Epithelial cell of esophagus (primary cell): ENCODE measurements around the gene PREX1.

Experiments used
- DNase-seq: peaks from one replicate; pipeline ENCODE4 v3.0.0; 2010; ENCODE audit warnings: low read depth
- H3K4me3 ChIP-seq: 2 replicates; pipeline ENCODE4 v1.5.1; 2011; ENCODE audit warnings: mild to moderate bottlenecking, low read length, control low read depth
- TF ChIP-seq, protein P1 (sequence below): IDR thresholded peaks from 2 replicates; pipeline ENCODE4 v1.5.1; 2011; ENCODE audit warnings: low read depth, mild to moderate bottlenecking, low read length, control low read depth, inconsistent platforms; ENCODE audit not compliant: insufficient read depth; ENCODE audit errors: missing control alignments

Gene PREX1

GRCh38 chr20:48852609-48853008, 24.8 kb upstream of the PREX1 start:
- no peak for DNase-seq
- H3K4me3 ChIP-seq: no peak overlapping the region
- TF ChIP-seq, protein P1, sequence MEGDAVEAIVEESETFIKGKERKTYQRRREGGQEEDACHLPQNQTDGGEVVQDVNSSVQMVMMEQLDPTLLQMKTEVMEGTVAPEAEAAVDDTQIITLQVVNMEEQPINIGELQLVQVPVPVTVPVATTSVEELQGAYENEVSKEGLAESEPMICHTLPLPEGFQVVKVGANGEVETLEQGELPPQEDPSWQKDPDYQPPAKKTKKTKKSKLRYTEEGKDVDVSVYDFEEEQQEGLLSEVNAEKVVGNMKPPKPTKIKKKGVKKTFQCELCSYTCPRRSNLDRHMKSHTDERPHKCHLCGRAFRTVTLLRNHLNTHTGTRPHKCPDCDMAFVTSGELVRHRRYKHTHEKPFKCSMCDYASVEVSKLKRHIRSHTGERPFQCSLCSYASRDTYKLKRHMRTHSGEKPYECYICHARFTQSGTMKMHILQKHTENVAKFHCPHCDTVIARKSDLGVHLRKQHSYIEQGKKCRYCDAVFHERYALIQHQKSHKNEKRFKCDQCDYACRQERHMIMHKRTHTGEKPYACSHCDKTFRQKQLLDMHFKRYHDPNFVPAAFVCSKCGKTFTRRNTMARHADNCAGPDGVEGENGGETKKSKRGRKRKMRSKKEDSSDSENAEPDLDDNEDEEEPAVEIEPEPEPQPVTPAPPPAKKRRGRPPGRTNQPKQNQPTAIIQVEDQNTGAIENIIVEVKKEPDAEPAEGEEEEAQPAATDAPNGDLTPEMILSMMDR: no peak

DNA sequence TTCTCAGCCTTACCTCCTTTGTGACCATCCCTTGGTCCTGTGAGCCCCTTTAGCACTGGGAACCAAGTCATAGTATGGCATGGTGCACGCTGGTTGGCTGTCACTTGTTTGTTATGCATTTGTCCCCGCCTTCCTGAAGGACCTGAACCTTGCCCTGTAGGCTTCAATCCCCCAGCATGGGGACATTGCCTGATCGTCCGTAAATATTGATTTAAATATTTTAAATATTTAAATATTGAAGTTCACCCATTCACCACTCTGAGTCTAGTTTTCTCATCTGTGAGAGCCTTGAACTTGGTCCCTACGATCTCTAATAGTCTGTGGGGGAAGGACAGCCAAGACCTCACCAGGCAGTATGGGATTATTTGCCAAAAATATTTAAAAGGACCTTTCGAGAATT, 23.8 kb upstream of the PREX1 start:
- TF ChIP-seq, protein P1: no peak
- DNase-seq: no peak
- H3K4me3 ChIP-seq: no peak overlapping the region

- no peak overlapping the region for H3K4me3 ChIP-seq
- TF ChIP-seq, protein P1: no peak
- DNase-seq: no peak
Observed at GRCh38 chr20:48850977-48851299, 23.1 kb upstream of the PREX1 start.

GRCh38 chr20:48850257-48850976, 22.6 kb upstream of the PREX1 start:
- no peak overlapping the region for H3K4me3 ChIP-seq
- TF ChIP-seq, protein P1: no peak
- no peak for DNase-seq

DNA sequence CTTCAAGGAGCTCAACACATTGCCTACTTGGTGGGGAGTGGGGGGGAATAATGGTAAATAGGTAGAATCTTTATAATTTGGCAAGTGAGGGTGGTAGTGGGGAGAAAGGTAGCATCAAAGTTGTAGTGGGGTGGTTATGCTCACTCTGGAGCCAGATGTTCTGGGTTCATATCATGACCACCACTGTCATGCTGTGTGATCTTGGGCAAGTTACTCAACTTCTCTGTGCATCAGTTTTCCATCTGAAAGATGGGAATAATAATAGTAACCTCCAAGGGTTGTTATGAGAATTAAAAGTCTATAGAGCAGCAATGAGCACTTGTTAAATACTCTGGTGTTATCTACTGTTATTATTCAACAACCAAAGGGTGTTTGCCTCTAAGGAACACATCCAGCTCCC, 22.0 kb upstream of the PREX1 start:
- DNase-seq: no peak
- no peak overlapping the region for H3K4me3 ChIP-seq
- TF ChIP-seq, protein P1: no peak

GRCh38 chr20:48849299-48849698, 21.5 kb upstream of the PREX1 start:
- TF ChIP-seq, protein P1: no peak
- no peak for DNase-seq

More at GRCh38 chr20:48849299-48849698, 21.5 kb upstream of the PREX1 start:
- no peak overlapping the region for H3K4me3 ChIP-seq
